GM21381 (cell line): ENCODE data around the gene PRR23A.
"Not testable (repeated sequence)": the region's sequence is repeated elsewhere in the genome, so short reads cannot be mapped to it uniquely, and the experiment has no call there.

ENCODE experiments used
- ATAC-seq: cut with Tn5 transposase; IDR thresholded peaks from one replicate; pipeline ENCODE4 v1.9.1; 2021; ENCODE audit warnings: mild to moderate bottlenecking, moderate library complexity; ENCODE audit not compliant: unreplicated experiment

The PRR23A gene

GRCh38 chr3:139006051-139006716 is at the start of gene PRR23A:
PRR23A (minus strand) TSS chr3:139006268; CDS start chr3:139006268, 0 bp downstream.
- ATAC-seq, result no peak

DNA sequence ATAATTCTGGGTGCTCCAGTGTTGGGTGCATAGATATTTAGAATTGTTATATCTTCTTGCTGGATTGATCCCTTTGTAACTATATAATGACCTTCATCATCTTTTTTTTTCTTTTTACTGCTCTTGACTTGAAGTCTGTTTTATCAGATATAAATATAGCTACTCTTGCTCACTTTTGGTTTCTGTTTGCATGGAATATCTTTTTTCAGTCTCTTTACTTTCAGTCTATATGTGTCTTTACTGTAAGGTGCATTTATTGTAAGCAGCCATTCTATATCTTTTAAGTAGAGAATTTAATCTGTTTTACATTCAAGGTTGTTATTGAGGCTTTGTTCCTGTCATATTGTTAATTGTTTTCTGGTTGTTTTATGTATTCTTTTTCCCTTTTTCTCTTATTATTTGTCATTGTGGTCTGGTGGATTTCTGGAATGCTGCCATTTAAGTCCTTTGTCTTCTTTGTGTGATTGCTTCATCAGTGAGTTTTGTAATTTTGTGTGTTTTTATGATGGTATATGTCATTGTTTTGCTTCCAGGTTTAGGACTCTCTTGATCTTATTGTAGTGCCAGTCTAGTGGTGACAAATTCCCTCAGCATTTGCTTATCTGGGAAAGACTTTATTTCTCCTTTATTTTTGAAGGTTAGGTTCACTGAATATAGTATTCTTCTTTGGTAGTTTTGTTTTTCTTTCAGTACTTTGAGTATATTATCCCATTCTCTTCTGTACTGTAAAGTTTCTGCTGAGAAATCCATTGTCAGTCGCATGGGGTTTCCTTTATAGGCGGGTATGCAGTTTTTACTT is 46.9 kb upstream of the PRR23A start:
- ATAC-seq, result no peak

DNA sequence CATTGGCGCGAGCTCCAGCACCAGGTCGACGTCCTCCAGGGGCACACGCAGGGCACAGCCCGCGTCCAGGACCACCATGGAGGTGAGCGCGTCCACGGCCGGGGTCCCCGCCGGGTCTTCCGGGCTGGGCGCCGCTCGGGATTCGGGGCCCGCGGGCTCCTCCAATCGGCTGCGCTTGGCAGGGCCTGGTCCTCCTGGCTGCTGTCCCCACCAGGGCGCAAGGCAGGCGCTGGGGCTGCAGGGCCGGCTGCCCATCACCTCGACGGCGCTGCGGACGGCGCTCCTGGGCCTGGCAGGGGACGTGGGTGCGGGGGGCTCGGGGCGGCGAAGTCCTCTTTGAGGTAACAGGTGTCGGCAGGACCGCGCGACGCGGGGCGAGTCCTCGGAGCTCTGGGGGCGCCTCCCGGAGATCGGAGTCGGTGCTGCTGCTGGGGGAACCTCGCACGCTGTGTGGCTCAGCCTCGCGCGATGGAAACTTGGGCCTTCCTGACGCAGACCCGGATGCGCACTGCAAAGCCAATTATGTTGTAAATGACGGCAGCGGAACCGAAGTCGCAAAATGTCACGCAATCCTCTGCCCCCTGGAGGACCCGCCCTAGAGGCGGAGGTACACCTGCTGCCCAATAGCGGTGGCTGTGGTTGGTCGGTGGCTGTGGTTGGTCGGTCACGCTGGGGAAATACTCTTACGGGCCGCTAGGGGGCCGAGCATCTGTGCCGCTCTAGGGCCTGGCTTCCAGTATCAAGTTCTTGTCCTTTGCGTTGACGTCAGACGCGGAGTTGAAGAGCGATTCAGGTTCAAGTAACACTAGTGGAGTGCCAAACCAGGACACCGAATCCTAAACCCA is 38.5 kb upstream of the PRR23A start, which contains the start of gene PRR23C:
Gene PRR23C (minus strand): TSS at position 527 of the 845 bp plus-strand sequence. CDS start 272 bp downstream, at position 255.
- ATAC-seq, result no peak

DNA sequence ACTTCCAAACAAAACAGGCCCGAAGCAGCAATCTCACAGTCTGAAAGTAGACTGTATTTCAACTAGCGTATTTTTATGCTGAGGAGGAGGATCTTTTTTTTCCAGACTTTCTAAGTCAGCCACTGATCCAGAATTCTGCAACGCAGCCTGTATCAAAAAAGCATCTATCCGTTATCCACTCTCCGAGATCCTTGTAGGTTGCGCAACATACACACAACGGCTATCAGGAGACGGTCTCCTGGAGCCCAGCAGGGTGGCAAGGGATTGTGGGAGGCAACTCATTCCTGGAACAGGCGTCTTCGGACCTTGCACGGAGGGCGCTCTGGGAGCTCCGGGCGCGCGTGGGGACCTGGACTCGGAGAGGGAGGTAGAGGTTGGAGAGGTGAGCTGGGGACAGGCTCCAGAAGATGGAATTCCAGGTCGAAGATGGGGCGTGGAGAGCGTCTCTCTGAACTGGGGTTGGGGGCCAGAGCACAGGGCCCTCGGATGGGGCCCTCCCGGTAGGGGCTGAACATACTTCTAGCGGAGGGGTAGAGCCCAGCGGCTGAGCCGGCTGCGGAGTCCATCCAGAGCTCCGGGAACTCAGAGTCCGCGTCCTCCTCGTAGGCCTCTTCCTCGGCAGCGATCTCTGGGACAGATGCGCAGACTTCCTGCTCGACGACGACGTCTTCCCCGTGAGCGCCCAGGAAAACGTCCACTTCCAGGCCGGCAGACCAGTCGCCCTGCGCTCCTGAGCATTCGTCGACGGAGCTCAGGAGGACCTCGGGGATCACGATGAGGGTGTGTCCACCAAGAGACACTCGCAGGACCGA is 37.7 kb upstream of the PRR23A start:
- ATAC-seq, result no peak

DNA sequence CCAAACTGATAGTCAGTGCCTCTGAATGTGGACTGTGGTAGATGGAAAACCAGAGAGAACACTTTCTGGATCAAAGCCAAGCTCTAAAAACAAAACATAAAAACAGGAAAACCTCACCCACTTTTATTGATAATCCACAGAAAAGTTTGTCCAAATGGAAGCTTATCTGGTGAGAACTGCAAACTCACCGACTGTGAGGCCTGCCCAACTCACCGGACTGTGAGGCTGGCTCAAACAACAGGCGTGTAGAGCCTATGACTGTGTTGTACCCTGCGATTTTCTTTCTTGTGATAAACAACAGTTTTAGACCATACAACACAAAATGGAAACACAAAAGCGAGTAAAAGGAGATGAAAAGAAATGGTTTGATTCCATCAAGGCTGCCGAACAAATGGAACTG is 31.4 kb upstream of the PRR23A start:
- ATAC-seq, result no peak

GRCh38 chr3:139032326-139033002 is 26.4 kb upstream of the PRR23A start:
- ATAC-seq, result no peak

GRCh38 chr3:139030576-139030975 is 24.5 kb upstream of the PRR23A start:
- ATAC-seq, result not testable (repeated sequence)

DNA sequence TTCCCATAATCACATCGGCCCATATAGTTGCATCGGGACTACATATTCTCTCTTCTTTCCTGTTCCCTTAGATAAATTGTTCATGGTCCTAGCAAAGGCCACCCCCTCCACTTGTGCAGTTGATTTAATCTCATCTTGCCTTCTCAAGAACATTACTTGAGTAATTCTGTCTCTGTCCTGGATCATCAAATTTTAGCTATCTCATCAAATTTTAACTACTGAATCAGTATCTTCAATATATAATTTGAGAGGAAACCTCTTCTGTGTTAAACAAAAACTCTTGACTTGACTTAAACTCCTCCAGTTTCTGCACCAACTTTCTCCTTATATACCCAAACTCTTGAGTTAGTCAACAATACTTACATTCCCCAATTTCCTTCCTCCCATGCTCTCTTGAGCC is 18.9 kb upstream of the PRR23A start:
- no peak for ATAC-seq

- no peak for ATAC-seq
Measured at GRCh38 chr3:139020868-139021234, 14.8 kb upstream of the PRR23A start, which contains the start of gene PRR23B. PRR23B (minus strand) TSS chr3:139020926; CDS start chr3:139020661, 265 bp downstream.

- no peak for ATAC-seq
Measured at GRCh38 chr3:139020036-139020867, 14.2 kb upstream of the PRR23A start.

DNA sequence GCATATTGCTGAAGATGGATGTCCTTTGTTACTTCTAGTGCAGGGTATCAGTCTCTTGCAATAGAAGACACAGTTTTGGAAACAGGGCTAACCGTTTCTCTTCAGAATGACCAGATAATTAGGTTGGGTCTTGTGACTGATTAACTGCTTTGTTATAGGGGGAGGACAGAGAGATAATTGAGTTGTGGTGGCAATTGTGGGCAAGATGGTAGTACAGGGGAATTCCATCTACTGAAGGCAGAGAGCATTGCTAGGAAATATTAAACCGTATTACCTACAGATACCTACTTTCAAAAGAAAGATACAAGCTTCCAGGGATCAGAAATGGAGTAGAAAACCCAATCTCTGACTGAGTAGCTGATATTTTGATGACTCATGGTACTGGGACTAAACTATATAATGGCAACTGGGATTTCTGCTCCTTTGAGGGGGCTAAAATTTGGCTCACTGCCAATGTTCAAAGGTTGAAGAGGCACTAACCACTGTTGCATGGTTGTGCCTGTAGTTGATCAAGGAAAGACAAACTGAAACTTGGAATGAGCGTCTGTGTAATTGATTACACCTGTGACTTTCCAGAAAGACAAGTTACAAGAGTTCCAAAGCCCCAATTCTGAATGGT is 10.5 kb upstream of the PRR23A start:
- ATAC-seq, result no peak

DNA sequence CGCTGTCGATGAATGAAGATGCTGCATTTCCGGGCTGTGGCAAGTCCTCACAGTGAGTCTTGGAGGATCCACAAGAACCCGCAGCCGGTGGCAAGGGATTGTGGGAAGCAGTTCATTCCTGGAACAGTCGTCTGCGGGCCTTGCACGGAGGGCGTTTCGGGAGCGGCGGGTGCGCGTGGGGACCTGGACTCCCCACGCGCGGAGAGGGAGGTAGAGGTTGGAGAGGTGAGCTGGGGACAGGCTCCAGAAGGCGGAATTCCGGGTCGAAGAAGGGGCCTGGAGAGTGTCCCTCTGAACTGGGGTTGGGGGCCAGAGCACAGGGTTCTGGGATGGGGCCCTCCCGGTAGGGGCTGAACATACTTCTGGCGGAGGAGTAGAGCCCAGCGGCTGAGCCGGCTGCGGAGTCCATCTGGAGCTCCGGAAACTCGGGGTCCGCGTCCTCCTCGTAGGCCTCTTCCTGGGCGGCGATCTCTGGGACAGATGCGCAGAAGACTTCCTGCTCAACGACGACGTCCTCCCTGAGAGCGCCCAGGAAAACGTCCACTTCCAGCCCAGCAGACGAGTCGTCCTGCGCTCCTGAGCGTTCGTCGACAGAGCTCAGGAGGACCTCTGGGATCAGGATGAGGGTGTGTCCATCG is 593 bp downstream of the PRR23A start:
- no peak for ATAC-seq

- ATAC-seq, result no peak
Measured at GRCh38 chr3:138995706-138996105, 10.4 kb downstream of the PRR23A start.

- ATAC-seq, result no peak
Measured at GRCh38 chr3:138987181-138987580, 18.9 kb downstream of the PRR23A start.

DNA sequence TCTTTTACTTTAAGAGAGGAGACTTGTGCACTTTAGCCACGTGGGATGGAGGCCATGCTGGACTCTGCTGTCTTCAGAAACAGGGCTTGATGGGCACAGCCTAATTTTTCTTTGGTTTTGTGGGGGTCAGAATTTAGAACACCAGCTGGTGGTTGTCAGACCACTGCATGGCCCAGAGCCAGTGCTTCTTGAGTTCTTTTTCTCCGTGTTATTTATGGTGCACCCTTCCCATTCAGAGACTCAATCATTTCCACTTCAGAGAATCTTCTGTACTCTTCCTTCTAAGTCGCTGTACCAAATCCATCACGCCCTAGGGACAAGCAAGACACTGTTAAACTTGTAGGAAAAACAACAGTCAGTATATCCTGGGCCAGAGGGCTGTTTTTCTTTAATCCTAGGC is 20.1 kb downstream of the PRR23A start:
- no peak for ATAC-seq

DNA sequence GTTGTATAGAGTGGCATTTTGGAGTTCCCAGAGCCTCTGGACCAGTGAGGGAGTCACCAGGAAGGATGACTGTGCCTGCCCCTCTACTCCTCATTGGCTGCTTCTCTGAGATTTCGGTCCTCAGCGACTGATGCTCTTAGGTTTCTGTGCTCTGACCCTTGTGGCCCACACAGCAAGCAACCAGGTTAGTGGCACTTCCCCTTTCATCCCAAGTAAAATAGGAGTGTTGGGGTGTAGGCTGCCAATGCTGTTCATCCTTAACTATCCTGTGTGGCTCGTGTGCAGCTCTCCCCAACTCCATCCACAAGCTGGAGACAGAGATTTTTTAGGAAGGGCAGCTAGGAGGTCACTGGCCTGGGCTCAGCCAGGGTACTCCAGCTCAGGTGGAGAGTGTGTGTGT is 21.3 kb downstream of the PRR23A start:
- no peak for ATAC-seq

DNA sequence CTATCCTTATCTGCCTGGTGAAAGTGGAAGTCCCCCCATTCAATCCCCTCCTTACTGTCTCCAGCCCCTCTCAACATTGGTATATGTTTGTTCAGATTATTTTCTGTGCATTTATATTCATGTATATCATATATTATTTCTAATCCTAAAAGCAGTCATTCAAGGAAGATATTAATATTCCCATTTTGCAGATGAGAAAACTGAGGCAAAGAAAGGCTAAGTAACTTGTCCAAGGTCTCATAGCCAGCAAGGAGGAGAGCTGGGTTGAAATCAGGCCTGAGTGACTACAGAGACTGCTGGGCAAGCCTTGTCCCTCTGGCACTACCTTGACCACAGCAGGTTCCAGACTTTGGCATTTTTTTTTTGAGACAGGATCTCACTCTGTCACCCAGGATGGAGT is 30.0 kb downstream of the PRR23A start:
- ATAC-seq, result no peak

DNA sequence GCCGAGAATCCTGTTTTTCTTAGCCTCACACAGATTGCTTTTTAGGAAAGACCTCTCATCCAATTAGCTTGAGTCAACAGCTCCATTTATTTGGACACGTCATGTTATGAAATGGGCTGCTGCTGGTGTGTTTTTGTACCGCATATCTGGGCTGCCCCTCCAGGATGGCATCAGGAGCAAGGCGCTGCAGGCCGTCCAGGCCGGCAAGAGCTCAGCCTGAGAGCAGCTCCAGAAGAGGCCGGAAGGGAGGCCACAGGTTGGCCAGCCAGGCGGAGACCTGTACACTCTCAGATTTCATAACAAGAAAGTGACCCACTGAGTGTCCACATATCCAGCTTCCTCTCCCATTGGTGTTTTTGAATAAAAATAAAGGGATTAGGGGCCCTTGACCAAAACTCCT is 30.7 kb downstream of the PRR23A start:
- ATAC-seq, result no peak
